Body of pancreas (tissue), 4 donors: ENCODE data around the gene LSM3.

Experiments used
- POLR2A ChIP-seq, 3 donors: fragments of 450-650 bp; IDR thresholded peaks; one replicate each; pipeline ENCODE4 v1.6.1; 2016; ENCODE audit warnings: antibody characterized with exemption in 3 of 3, mild to moderate bottlenecking in 2 of 3
- TF ChIP-seq, protein P1 (sequence below), 7 experiments: fragments of 450-650 bp in 4 of 7; fragments of 200-600 bp in 3 of 7; sonication (generic) in 3 of 7; IDR thresholded peaks; one replicate each; pipeline ENCODE4 v1.5.1; 2016 to 2019; ENCODE audit warnings: antibody characterized with exemption in 7 of 7

GRCh38 chr3:14212032-14212431, 33.4 kb downstream of the LSM3 start:
- TF ChIP-seq, protein P1, sequence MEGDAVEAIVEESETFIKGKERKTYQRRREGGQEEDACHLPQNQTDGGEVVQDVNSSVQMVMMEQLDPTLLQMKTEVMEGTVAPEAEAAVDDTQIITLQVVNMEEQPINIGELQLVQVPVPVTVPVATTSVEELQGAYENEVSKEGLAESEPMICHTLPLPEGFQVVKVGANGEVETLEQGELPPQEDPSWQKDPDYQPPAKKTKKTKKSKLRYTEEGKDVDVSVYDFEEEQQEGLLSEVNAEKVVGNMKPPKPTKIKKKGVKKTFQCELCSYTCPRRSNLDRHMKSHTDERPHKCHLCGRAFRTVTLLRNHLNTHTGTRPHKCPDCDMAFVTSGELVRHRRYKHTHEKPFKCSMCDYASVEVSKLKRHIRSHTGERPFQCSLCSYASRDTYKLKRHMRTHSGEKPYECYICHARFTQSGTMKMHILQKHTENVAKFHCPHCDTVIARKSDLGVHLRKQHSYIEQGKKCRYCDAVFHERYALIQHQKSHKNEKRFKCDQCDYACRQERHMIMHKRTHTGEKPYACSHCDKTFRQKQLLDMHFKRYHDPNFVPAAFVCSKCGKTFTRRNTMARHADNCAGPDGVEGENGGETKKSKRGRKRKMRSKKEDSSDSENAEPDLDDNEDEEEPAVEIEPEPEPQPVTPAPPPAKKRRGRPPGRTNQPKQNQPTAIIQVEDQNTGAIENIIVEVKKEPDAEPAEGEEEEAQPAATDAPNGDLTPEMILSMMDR (IDR thresholded peaks at IDR 0.05): no peak
- TF ChIP-seq POLR2A (IDR thresholded peaks at IDR 0.05): no peak
